ENCODE results near the gene GVQW3. TPM values are rescaled to one million over a fixed set of nuclear protein-coding genes. Genes with fewer than 3 reads are reported as not detected.

Gene GVQW3
- total RNA-seq, 1 donor from 2014 or later = 3.8 TPM

GRCh38 chr11:76443268-76443980 is 62.3 kb downstream of the GVQW3 start:
- Mint-ChIP-seq H3K4me1 (ENCODE audit: unreplicated experiment) (peaks cover 28% of the 10 kb centered on the region), H3K9me3 (ENCODE audit: unreplicated experiment) (no peaks in the 10 kb centered on the region), H3K27ac (ENCODE audit: unreplicated experiment) (peak overlapping the region; percentile 98), H3K4me3 (ENCODE audit: unreplicated experiment) (peak overlapping the region; percentile 92), H3K27me3 (ENCODE audit: unreplicated experiment) (no peaks in the 10 kb centered on the region), H3K36me3 (ENCODE audit: unreplicated experiment) (peaks cover 6% of the 10 kb centered on the region)
- no peak for TF ChIP-seq CTCF (IDR thresholded peaks at IDR 0.05)
- no peak for DNase-seq (ENCODE audit: extremely low spot score, unreplicated experiment)

GRCh38 chr11:76444065-76444383 is 62.9 kb downstream of the GVQW3 start:
- Mint-ChIP-seq H3K4me1 (ENCODE audit: unreplicated experiment) (peaks cover 28% of the 10 kb centered on the region), H3K27ac (ENCODE audit: unreplicated experiment) (peak overlapping the region; percentile 98), H3K36me3 (ENCODE audit: unreplicated experiment) (peaks cover 9% of the 10 kb centered on the region), H3K27me3 (ENCODE audit: unreplicated experiment) (no peaks in the 10 kb centered on the region), H3K9me3 (ENCODE audit: unreplicated experiment) (no peaks in the 10 kb centered on the region), H3K4me3 (ENCODE audit: unreplicated experiment) (peak overlapping the region; percentile 92)
- no peak for TF ChIP-seq CTCF (IDR thresholded peaks at IDR 0.05)
- DNase-seq (ENCODE audit: extremely low spot score, unreplicated experiment) = no peak

GRCh38 chr11:76444384-76445120 is 63.4 kb downstream of the GVQW3 start, which contains the start of gene EMSY:
TSS of gene EMSY (plus strand) at chr11:76445018. CDS start at chr11:76446939, 1,921 bp downstream.
- Mint-ChIP-seq H3K27ac (ENCODE audit: unreplicated experiment) (peak within 1 kb of the TSS; percentile 98), H3K27me3 (ENCODE audit: unreplicated experiment) (no peaks in the 10 kb centered on the region), H3K4me3 (ENCODE audit: unreplicated experiment) (peak within 1 kb of the TSS; percentile 92), H3K36me3 (ENCODE audit: unreplicated experiment) (peaks cover 11% of the 10 kb centered on the region), H3K4me1 (ENCODE audit: unreplicated experiment) (peaks cover 28% of the 10 kb centered on the region), H3K9me3 (ENCODE audit: unreplicated experiment) (no peaks in the 10 kb centered on the region)
- TF ChIP-seq CTCF (IDR thresholded peaks at IDR 0.05) = no peak
- peak; percentile 98 for DNase-seq (ENCODE audit: extremely low spot score, unreplicated experiment)

GRCh38 chr11:76445121-76446084 is 64.3 kb downstream of the GVQW3 start:
- H3K9me3 Mint-ChIP-seq (ENCODE audit: unreplicated experiment) = no peaks in the 10 kb centered on the region
- peak overlapping the region; percentile 98 for H3K27ac Mint-ChIP-seq (ENCODE audit: unreplicated experiment)
- H3K4me1 Mint-ChIP-seq (ENCODE audit: unreplicated experiment) = peaks cover 28% of the 10 kb centered on the region
- no peak for TF ChIP-seq CTCF (IDR thresholded peaks at IDR 0.05)
- DNase-seq (ENCODE audit: extremely low spot score, unreplicated experiment) = peak; percentile 89
- peaks cover 19% of the 10 kb centered on the region for H3K36me3 Mint-ChIP-seq (ENCODE audit: unreplicated experiment)
- no peaks in the 10 kb centered on the region for H3K27me3 Mint-ChIP-seq (ENCODE audit: unreplicated experiment)
- peak overlapping the region; percentile 92 for H3K4me3 Mint-ChIP-seq (ENCODE audit: unreplicated experiment)

Measured in osteocyte (in vitro differentiated cells).